DND-41 (cell line): ENCODE measurements around the gene C1orf116.

Source experiments
- CTCF ChIP-seq: IDR thresholded peaks from 2 replicates; pipeline ENCODE4 v1.5.1; 2012; ENCODE audit warnings: borderline replicate concordance, low read length, moderate library complexity, mild to moderate bottlenecking; ENCODE audit not compliant: poor library complexity, severe bottlenecking; ENCODE audit errors: extremely low read depth
- EZH2 ChIP-seq: IDR thresholded peaks from 3 replicates; pipeline ENCODE4 v1.6.1; 2012; ENCODE audit warnings: borderline replicate concordance, low read depth, mild to moderate bottlenecking, moderate library complexity, low read length, inconsistent platforms; ENCODE audit not compliant: severe bottlenecking

DNA sequence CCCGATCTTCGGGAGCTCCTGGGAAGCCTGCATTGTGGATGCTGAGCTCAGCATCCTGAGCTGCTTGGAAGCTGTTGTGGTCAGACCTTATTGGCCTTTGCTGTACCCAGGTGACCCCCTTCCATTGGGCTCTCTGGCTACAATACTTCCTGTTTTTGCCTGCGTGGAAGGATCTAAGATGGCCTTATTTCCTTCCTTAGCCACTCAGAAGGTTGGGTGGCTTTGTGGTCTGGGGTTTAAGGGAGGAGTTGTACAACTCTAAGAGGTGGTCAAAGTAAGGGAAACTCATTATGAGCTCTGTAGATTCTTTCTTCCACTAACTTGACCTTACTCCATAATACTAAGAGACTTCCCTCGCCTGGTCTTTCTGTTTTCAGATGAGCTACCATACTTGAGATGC is 38.3 kb upstream of the C1orf116 start:
- no peak for TF ChIP-seq CTCF
- no peak for TF ChIP-seq EZH2
